A673 (cell line): ENCODE measurements around the gene SPDYE18. TPM values are rescaled to one million over a fixed set of nuclear protein-coding genes. Genes with fewer than 3 reads are reported as not detected.
"Not testable (repeated sequence)": the region's sequence is repeated elsewhere in the genome, so short reads cannot be mapped to it uniquely, and the experiment has no call there.

ENCODE experiments used
- BruUV-seq: library from RNA; stranded (reverse); fragments of 400-500 nt; replicated peaks from 2 replicates; lab custom pipeline; 2021; lab: Mats Ljungman, UMichigan
- CTCF ChIA-PET: fragments of 300-600 bp; sonication (Branson Sonifier 250); formaldehyde crosslinking; loops from one replicate; lab custom pipeline; 2022; ENCODE audit warnings: antibody characterized with exemption; lab: Charles Lee
- POLR2A ChIA-PET: fragments of 300-600 bp; sonication (Branson Sonifier 250); formaldehyde crosslinking; loops from one replicate; lab custom pipeline; 2022; ENCODE audit warnings: antibody characterized with exemption; ENCODE audit not compliant: low non-redundant PET; lab: Charles Lee
- DNase-seq: peaks from one replicate; pipeline ENCODE4 v3.0.0-alpha.2; 2015; ENCODE audit warnings: low spot score
- H3K27ac ChIP-seq: fragments of 200-600 bp; sonication (generic); 2 replicates; pipeline ENCODE4 v1.5.1; 2016; ENCODE audit warnings: mixed run types, low read depth, mild to moderate bottlenecking, mixed read lengths, antibody characterized with exemption, low read length; ENCODE audit not compliant: poor library complexity, severe bottlenecking
- H3K27me3 ChIP-seq: fragments of 200-600 bp; sonication (generic); replicated peaks from 2 replicates; pipeline ENCODE4 v1.6.1; 2017; ENCODE audit warnings: mixed run types, low read depth, mild to moderate bottlenecking, mixed read lengths, antibody characterized with exemption, low read length; ENCODE audit not compliant: insufficient read depth, poor library complexity
- H3K36me3 ChIP-seq: fragments of 200-600 bp; sonication (generic); 2 replicates; pipeline ENCODE4 v1.6.1; 2016; ENCODE audit warnings: mixed run types, mild to moderate bottlenecking, mixed read lengths, antibody characterized with exemption, low read length; ENCODE audit not compliant: insufficient read depth, poor library complexity, severe bottlenecking
- H3K4me1 ChIP-seq: fragments of 200-600 bp; sonication (generic); 2 replicates; pipeline ENCODE4 v1.6.1; 2017; ENCODE audit warnings: mixed run types, mild to moderate bottlenecking, mixed read lengths, antibody characterized with exemption, low read length; ENCODE audit not compliant: insufficient read depth, poor library complexity, severe bottlenecking
- H3K4me3 ChIP-seq: fragments of 200-600 bp; sonication (generic); 2 replicates; pipeline ENCODE4 v1.5.1; 2016; ENCODE audit warnings: low read depth, mixed run types, mild to moderate bottlenecking, mixed read lengths, low read length; ENCODE audit not compliant: poor library complexity, severe bottlenecking
- H3K9me3 ChIP-seq: fragments of 200-600 bp; sonication (generic); 2 replicates; pipeline ENCODE4 v1.6.1; 2016; ENCODE audit warnings: mixed run types, low read depth, mild to moderate bottlenecking, mixed read lengths, antibody characterized with exemption, low read length; ENCODE audit not compliant: poor library complexity, severe bottlenecking
- intact Hi-C: fragments of 100-400 bp; cut with micrococcal nuclease; formaldehyde crosslinking; loops from one replicate; pipeline ENCODE4 v1.10.0; 2022; ENCODE audit not compliant: unreplicated experiment
- total RNA-seq: library from RNA; stranded (reverse); gene quantifications from 2 replicates; pipeline ENCODE4 v1.2.3, GENCODE V29; 2021

SPDYE18 gene
- total RNA-seq, 1 experiment from 2014 or later = not detected

DNA sequence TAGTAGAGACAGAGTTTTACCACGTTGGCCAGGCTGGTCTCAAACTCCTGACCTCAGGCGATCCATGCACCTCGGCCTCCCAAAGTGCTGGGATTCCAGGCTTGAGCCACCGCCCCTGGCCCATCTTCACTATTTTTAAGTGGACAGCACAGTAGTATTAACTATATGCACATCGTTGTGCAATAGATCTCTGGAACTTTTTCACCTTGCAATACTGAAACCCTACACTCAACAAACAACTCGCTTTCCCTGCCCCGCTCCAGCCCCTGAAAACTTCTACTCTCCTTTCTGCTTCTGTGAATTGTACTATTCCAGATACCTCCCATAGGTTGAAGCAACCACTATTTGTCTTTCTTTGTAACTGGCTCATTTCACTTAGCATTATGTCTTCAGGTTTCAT is 3.5 kb upstream of the SPDYE18 start:
- H3K36me3 ChIP-seq, H3K27ac ChIP-seq, H3K9me3 ChIP-seq, CTCF ChIA-PET, intact Hi-C loops, H3K4me1 ChIP-seq, POLR2A ChIA-PET, H3K4me3 ChIP-seq, BruUV-seq, DNase-seq, H3K27me3 ChIP-seq: not testable (repeated sequence)

DNA sequence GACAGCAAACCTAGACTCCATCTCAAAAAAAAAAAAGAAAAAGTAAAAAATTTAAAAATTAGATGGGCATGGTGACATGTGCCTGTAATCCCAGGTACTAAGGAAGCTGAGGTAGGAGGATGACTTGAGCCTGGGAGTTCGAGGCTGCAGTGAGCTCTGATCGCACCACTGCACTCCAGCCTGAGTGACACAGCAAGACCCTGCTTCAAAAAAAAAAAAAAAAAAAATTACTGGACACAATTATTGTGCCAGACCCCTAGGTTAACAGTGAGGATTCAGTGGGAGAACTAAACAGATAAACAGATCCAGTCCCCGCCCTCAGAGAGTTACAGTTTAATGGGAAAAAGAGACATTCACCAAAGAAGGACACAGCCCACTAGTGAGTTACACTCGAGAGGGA is 1.4 kb upstream of the SPDYE18 start:
- H3K9me3 ChIP-seq, H3K27me3 ChIP-seq, H3K4me1 ChIP-seq, H3K36me3 ChIP-seq, DNase-seq, H3K4me3 ChIP-seq, H3K27ac ChIP-seq, intact Hi-C loops, POLR2A ChIA-PET, CTCF ChIA-PET: not testable (repeated sequence)
- BruUV-seq = TSS peak; percentile 46

DNA sequence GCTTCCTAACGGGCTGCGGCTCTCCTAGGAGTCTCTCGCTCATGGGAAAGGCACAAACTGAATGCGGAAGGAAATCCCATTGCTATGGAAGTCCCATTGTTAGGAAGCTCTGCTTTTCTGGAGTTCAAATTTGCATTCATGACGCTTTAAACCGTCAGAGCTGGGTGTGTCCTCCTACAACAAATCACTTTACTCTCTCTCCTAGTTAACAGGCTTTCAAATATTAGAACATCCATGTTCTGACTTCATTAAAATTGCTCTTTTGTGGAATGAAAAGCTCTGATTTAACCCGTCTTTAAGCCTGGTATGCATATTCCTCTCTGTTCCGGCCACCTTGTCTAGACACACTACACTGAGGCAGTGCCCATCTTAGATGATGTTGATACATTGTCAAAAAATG is 30.1 kb downstream of the SPDYE18 start, which contains the start of gene SPDYE17:
SPDYE17 (minus strand) TSS at position 101 of the 400 bp plus-strand sequence. CDS start 1,791 bp downstream, outside the sequence.
- H3K36me3 ChIP-seq, BruUV-seq, H3K27ac ChIP-seq, POLR2A ChIA-PET, intact Hi-C loops, H3K4me3 ChIP-seq, DNase-seq, H3K4me1 ChIP-seq, H3K27me3 ChIP-seq, CTCF ChIA-PET, H3K9me3 ChIP-seq: not testable (repeated sequence)

DNA sequence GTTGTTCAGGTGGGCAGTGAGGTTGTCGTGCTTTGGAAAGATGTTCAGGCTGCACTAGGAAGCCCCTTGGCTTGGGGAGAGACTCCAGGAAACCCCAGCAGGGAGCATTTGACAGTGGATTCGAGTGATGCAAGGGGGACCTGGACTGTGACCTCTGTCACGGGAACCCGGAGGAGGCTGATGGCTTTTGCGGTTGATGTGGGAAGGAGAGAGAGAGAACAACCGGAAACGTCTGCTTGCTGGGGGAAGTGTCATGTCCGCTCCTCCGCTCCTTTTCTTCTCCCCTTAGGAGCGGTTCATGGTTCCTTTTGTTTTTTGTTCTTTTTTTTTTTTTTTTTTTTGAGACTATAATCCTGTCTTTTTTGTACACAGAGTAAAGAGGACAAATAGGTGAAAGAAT is 36.0 kb downstream of the SPDYE18 start:
- H3K27me3 ChIP-seq, H3K9me3 ChIP-seq, H3K36me3 ChIP-seq, CTCF ChIA-PET, intact Hi-C loops, DNase-seq, H3K4me1 ChIP-seq, H3K27ac ChIP-seq, BruUV-seq, H3K4me3 ChIP-seq, POLR2A ChIA-PET: not testable (repeated sequence)

DNA sequence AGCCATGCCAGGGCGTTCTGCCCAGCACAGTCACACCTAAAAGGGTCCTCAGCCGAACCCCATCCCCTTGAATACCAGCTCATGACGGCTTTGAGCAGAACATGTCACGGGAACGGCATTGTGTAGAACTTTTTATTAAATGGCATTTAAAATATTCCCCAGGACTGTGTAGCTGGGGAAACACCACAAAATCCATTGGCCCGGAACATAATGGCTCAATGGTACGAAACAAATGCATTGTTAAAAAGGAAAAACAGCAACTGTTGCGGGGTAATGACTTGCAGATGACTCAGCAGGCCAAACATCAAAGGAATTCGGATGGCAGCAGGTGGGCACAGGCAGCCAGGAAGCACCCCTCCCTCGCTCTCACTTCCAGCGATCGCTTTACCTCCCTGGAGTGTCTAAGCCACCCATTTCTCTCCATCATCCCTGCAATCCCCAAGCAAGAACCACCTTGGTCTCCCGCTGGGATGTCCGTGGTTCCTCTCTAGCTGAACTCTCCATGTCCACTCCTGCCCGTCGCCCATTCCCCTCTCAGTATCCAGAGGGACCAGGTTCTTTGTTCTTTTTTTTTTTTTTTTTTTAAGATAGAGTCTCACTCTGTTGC is 52.2 kb downstream of the SPDYE18 start:
- CTCF ChIA-PET, H3K27ac ChIP-seq, H3K36me3 ChIP-seq, H3K4me1 ChIP-seq, BruUV-seq, H3K4me3 ChIP-seq, H3K27me3 ChIP-seq, H3K9me3 ChIP-seq, POLR2A ChIA-PET, intact Hi-C loops: not testable (repeated sequence)
- DNase-seq = peak; percentile 46

DNA sequence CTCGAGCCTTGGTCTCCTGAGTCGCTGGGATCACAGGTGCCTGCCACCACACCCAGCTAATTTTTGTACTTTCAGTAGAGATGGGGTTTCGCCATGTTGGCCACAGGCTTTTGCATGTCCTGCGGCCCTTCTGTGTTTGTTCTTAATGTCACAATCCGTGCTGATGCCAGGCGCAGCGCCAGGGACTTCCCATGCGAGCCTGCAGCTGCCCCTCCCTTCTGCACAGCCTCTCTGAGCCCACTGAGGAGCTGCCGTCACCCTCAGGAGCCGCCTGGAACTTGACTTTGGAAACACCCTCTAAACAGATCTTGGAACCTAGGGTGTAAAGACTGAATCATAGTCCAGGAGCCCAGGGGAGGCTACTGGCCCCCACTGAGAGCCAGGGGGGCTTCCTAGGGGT is 54.4 kb downstream of the SPDYE18 start:
- H3K9me3 ChIP-seq, POLR2A ChIA-PET, H3K27me3 ChIP-seq, H3K27ac ChIP-seq, intact Hi-C loops, H3K4me3 ChIP-seq, BruUV-seq, H3K4me1 ChIP-seq, CTCF ChIA-PET, H3K36me3 ChIP-seq: not testable (repeated sequence)
- DNase-seq = peak; percentile 56

DNA sequence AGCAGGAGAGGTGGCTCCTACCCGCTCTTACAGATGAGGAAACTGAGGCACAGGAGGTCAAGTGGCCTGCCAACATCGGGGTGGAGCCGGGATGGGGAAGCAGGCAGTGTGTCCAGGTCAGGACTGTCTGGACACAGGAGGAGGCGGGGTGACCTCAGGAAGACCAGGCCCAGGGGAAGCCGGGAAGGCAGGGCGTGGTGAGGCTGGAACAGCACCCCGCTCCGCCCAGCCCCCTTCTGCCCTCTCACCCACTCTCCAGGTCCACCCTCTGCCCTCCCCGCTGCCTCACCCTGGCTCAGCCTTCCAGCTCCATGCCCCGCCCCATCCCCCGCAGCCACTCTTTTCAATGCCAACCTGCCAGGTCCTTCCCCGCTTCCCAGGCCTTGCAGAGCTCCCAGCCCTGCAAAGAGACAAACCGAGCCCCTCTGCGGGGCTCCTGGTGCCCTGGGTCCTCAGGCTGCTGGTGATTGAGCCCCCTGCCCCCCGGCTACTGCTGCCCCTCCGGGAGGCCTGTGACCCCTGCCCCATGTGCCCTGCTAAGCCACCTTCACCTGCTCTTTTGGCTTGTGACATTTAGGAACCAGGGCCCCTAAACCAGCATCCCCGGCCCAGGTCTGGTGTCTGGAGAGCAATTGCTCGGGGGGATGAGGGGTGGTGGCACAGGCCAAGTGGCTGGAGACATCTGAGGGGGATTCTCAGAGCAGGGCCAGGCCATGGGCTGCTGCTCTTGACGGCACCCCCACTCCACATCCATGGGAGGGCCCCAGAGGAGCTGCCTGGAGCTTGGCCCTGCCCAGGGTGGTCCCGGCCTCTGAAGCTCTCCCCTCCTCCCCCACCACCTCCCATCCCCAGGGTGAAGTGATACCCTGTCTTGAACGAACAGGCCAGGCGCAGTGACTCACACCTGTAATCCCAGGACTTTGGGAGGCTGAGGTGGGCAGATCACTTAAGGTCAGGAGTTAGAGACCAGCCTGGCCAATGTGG is 55.9 kb downstream of the SPDYE18 start:
- CTCF ChIA-PET, intact Hi-C loops: not testable (repeated sequence)

More for the DNA sequence above, 55.9 kb downstream of the SPDYE18 start:
- H3K27me3 ChIP-seq, H3K4me1 ChIP-seq, H3K36me3 ChIP-seq, POLR2A ChIA-PET, H3K9me3 ChIP-seq, H3K27ac ChIP-seq, H3K4me3 ChIP-seq, DNase-seq, BruUV-seq: not testable (repeated sequence)
